ENCODE data around the gene ARMCX2.
A peak's percentile ranks its signal among the peaks of the same experiment; 100 is the strongest.
"Not testable (repeated sequence)": the region's sequence is repeated elsewhere in the genome, so short reads cannot be mapped to it uniquely, and the experiment has no call there.

ARMCX2 gene

GRCh38 chrX:101659601-101660063 is at the start of gene ARMCX2:
Gene ARMCX2, minus strand, starts transcription at chrX:101659850. Its CDS starts 2,262 bp downstream, at chrX:101657588.
- no peak for DNase-seq

- DNase-seq = no peak
Observed at GRCh38 chrX:101709384-101709783, 49.7 kb upstream of the ARMCX2 start.

- no peak for DNase-seq
Observed at GRCh38 chrX:101708163-101708562, 48.5 kb upstream of the ARMCX2 start.

DNA sequence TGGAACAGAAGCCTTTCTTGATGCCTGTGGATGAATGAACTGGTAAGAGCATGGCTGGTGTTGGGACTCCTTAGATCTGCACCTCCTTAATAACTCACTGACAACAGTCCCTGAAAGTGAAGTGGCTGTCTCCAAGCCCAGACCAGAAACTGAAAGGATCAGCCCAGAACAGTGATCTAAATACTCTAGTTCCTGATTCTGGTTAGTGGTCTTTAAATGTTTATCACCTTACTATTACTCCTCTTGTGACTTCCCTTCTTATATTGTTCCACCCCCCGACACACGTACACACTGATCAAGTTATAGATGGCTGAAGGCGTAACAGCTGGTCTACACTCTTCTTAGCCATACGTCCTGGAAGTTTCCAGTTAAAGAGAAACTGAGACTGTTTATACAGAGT is 33.8 kb upstream of the ARMCX2 start:
- no peak for DNase-seq

GRCh38 chrX:101691835-101692234 is 32.2 kb upstream of the ARMCX2 start:
- DNase-seq = no peak

DNA sequence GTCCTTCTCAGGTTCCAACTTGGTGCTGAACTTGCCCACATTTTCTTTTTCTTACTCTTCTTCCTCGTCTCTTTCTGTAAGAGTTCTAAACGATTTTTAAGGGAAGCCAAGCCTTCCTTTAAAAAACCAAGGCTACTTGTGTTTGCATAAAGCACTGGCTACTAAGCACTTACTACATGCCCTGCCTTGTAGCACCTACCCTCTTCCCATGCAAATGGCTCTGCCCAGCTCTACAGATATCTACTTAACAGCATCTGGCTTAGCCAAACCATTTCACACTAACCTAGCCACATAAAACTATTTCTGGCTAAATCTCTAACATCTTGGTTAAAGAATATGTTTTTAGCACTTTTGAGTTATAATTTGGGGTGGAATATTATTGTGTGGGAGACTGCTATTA is 26.9 kb upstream of the ARMCX2 start:
- DNase-seq = no peak

GRCh38 chrX:101685923-101686322 is 26.3 kb upstream of the ARMCX2 start:
- no peak for DNase-seq

GRCh38 chrX:101682723-101683122 is 23.1 kb upstream of the ARMCX2 start:
- no peak for DNase-seq

- DNase-seq = no peak
Observed at GRCh38 chrX:101677028-101677427, 17.4 kb upstream of the ARMCX2 start.

- no peak for DNase-seq
Observed at GRCh38 chrX:101676571-101676970, 16.9 kb upstream of the ARMCX2 start.

- no peak for DNase-seq
Observed at GRCh38 chrX:101668143-101668542, 8.5 kb upstream of the ARMCX2 start.

- peak; percentile 51 to 67 for DNase-seq
Observed at GRCh38 chrX:101658661-101659491, 774 bp downstream of the ARMCX2 start.

DNA sequence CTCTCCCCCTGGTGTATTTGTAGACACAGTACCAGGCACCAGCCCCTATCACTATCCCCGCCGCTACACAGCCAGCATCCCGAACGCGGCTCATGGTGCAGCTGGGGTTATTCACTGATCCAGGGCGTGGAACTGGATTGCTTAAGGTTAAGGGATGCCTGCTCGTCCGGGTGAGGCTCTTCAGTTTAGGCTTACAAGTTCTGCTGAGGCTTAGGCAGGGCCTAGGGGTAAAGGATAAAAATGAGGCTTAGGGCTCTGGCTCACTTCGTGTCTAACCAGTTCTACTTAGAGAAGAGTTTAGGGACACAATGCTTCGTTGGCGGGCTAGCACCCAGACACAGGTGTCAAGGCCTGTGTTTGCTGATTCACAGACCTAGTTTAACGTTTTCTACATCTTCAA is 2.2 kb downstream of the ARMCX2 start:
- DNase-seq = no peak

- no peak for DNase-seq
Observed at GRCh38 chrX:101656817-101657216, 2.8 kb downstream of the ARMCX2 start.

DNA sequence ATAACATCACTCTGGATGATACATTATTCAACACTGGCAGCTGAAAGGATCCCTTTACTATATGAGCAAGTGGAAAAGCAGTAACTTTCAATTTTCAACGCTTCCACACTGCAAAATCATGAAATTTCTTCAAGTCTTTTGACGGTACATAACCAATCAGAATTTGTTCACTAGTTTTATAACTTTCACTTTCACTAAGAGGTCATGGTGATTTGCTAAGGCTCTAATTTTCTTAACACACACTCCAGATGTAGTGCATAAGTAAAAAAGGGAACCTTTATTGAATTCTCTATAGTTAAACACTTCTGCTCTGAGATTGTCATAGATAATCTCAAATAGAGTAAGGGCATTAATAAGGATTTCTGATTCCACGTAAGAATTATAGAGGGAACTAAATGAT is 4.1 kb downstream of the ARMCX2 start:
- no peak for DNase-seq

GRCh38 chrX:101647716-101648115 is 11.9 kb downstream of the ARMCX2 start:
- not testable (repeated sequence) for DNase-seq

DNA sequence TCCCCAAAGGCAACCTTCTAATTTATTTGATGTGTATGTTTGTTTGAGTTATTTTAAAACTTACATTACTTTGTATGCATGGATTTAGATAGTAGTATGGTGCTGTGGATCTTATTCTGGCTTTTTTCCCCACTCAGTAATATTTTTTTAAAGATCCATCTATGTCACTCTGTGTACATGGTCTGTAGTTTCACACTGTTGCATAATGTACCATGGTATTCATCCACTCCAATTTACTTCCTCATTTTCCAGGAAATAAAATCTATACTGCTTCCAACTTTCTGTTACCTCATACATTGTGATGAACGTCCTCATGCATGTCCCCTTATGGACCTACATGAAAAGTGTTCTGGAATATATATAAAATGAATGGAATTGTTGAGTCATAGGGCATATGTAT is 17.6 kb downstream of the ARMCX2 start:
- no peak for DNase-seq

- no peak for DNase-seq
Observed at GRCh38 chrX:101639583-101639982, 20.1 kb downstream of the ARMCX2 start.

- DNase-seq = peak in 1 of 2 experiments; percentile 10
Observed at GRCh38 chrX:101619364-101619763, 40.3 kb downstream of the ARMCX2 start.

DNA sequence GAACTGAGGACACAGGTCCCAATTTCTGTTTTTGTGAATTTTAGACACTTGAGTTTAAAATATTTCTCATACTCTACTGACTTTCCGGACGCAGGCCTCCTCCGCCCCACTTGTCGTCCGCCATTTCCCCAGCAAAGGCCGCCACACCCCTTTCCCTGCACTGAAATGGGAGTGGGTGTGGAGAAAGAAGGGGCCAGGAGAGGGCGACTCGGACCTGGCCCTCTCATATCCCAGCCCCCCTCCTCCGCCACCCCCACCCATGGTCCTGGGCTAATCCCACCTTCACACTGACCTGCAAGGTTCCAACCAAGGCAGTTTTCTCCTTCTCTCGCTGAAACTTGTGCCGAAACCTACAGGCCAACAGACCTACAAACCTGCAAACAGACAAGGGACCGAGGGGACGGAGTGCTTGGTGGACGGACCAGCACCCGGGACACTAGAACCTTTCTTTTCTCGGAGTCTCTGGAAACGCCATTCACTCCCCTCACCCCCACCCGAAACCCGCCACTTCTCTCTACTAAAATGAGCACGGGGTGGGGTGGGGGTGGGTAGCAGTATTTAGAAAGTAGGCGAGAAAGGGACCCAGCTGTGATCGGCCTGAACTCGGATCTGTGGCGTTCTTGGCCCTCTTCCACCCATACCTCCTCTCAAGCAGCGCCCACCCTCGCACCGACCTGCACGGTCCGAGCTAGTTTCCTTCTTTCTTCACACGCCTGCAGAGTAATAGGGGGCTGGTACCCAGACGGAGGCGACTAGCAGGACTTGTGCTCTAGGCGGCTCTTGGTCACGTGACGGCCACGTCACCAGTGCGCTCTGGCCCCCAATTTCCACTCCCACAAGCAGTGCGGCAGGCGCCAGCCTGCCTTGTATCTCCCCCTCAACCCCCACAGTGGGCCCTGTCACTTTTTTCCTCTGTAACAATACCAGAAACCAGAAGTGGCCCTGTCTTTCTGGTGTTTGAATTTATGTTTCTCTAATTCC is 42.1 kb downstream of the ARMCX2 start, which contains the start of gene ARMCX6:
Gene ARMCX6 (minus strand): TSS at position 790 of the 981 bp plus-strand sequence. CDS start 1,380 bp downstream, outside the sequence.
- peak; percentile 51 to 77 for DNase-seq

DNA sequence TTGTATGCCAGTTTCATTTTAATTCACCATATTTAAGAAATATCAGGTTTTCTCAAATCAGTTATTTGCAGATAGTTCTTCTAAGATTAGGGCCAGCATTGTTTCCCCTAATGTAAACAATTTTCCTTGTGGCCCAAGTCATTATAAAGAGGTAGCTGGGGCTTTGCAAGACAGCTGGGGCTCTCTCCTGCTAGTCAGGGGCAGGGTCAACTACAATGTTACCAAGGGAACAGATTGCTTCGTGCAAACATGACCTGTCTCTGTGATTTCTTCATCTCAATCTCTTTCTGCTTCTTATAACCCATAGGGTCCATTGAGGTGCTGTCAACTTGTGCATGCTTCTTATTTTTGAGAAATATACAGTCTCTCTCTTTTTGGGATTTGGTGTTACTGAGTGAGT is 53.9 kb downstream of the ARMCX2 start:
- DNase-seq = no peak

Data from NCI-H2081 (cell line).